ENCODE results near the gene PABPC1L.

DNA sequence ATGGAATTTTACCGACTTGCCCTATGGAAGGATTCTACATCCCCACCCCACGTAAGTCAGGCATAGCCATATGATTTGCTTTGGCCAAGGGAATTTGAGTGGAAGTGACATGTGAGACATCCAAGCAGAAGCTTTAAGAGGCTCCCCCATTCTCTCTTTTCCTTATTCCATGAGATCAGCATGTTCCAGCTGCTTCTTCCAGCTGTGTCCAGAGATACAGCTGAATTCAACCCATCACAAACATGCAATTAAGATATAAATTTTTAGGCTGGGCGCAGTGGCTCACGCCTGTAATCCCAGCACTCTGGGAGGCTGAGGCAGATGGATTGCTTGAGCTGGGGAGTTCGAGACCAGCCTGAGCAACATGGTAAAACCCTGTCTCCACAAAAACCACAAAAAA lies 40.4 kb upstream of the PABPC1L start:
- TF ChIP-seq YY1 (IDR thresholded peaks at IDR 0.05; ENCODE audit: low read depth) (no peak), EP300 (IDR thresholded peaks at IDR 0.05; ENCODE audit: borderline replicate concordance) (no peak), RAD21 (IDR thresholded peaks at IDR 0.05; ENCODE audit: low read depth) (no peak), EGR1 (IDR thresholded peaks at IDR 0.05) (no peak), TCF12 (IDR thresholded peaks at IDR 0.05; ENCODE audit: low read depth) (no peak), FOXM1 (IDR thresholded peaks at IDR 0.05; ENCODE audit: borderline replicate concordance, low read depth) (no peak)
- TF ChIP-seq, protein P1, sequence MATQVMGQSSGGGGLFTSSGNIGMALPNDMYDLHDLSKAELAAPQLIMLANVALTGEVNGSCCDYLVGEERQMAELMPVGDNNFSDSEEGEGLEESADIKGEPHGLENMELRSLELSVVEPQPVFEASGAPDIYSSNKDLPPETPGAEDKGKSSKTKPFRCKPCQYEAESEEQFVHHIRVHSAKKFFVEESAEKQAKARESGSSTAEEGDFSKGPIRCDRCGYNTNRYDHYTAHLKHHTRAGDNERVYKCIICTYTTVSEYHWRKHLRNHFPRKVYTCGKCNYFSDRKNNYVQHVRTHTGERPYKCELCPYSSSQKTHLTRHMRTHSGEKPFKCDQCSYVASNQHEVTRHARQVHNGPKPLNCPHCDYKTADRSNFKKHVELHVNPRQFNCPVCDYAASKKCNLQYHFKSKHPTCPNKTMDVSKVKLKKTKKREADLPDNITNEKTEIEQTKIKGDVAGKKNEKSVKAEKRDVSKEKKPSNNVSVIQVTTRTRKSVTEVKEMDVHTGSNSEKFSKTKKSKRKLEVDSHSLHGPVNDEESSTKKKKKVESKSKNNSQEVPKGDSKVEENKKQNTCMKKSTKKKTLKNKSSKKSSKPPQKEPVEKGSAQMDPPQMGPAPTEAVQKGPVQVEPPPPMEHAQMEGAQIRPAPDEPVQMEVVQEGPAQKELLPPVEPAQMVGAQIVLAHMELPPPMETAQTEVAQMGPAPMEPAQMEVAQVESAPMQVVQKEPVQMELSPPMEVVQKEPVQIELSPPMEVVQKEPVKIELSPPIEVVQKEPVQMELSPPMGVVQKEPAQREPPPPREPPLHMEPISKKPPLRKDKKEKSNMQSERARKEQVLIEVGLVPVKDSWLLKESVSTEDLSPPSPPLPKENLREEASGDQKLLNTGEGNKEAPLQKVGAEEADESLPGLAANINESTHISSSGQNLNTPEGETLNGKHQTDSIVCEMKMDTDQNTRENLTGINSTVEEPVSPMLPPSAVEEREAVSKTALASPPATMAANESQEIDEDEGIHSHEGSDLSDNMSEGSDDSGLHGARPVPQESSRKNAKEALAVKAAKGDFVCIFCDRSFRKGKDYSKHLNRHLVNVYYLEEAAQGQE (IDR thresholded peaks at IDR 0.05; ENCODE audit: low read depth) = no peak

Data from Ishikawa (cell line).